HCT116 (cell line): ENCODE results near the gene NUTM2B.
"Not testable (repeated sequence)": the region's sequence is repeated elsewhere in the genome, so short reads cannot be mapped to it uniquely, and the experiment has no call there.

Experiments used
- ELF1 ChIP-seq: IDR thresholded peaks from 2 replicates; pipeline ENCODE4 v1.6.1; 2012; ENCODE audit warnings: low read depth, borderline replicate concordance
- SRF ChIP-seq: IDR thresholded peaks from 2 replicates; pipeline ENCODE4 v1.6.1; 2012; ENCODE audit warnings: low read depth

DNA sequence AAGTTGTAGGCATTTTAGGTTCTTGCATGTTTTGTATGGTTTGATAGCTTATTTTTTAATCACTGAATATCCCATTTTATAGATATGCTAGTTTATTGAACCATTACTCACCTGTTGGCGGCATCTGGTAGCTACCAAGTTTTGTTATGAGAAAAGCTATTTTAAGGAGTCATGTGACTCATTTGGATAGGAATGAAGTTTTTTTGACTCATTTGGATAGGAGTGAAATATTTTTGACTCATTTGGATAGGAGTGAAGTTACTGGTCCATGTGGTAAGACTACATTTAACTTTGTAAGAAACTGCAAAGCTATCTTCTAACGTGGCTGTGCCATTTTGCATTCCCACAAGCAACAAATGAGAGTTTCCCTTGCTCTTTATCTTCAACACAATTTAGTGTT, 28.1 kb upstream of the NUTM2B start:
- not testable (repeated sequence) for TF ChIP-seq SRF, ELF1
